NCI-H2029 (cell line): Measurements from ENCODE around the gene SERPINH1.

ENCODE experiments used
- DNase-seq: peaks from one replicate; lab custom pipeline; 2025; lab: John Stamatoyannopoulos, UW

Gene SERPINH1

GRCh38 chr11:75555079-75555811, 6.8 kb upstream of the SERPINH1 start:
- DNase-seq, result no peak

- DNase-seq, result no peak
These were observed 5.8 kb upstream of the SERPINH1 start for GRCh38 chr11:75556275-75556674.

DNA sequence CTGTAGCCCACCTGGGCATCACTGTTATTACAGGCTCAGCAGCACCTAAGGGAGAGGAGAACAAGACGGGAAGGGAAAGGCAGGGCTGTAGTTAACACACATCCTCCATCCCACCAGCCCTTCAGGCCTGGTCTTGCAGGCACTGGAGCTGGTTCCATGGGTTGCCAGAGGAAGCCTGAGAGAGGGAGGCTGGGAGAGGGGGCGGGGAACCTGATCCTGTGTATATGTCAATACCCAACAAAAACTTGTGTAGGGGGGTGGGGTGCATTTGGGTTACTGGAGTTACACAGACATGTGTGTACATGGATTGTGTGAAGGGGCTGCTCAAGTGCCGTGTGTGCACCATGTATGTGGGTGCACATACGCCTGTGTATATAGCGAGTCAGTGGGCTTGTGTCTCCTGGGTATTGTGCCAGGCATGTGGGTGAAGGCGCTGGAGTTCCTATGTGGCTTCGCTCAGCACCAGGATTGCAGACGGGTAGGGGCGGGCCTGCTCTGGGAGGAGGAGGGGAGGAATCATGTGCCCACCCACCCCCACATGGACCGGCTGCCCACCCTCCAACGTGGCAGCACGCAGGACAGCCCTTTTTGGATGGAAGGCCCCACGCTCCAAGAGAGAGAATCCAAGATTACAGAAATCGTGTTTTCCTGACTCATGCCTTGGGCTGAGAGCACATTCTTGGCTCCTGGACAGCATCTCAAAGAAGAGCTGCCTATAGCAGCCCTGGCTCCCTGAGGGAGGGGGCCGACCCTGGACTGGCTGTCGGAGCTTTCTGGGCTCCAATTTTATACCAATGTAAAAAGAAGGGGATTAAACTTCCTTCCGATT, 4.2 kb upstream of the SERPINH1 start:
- DNase-seq, result no peak

DNA sequence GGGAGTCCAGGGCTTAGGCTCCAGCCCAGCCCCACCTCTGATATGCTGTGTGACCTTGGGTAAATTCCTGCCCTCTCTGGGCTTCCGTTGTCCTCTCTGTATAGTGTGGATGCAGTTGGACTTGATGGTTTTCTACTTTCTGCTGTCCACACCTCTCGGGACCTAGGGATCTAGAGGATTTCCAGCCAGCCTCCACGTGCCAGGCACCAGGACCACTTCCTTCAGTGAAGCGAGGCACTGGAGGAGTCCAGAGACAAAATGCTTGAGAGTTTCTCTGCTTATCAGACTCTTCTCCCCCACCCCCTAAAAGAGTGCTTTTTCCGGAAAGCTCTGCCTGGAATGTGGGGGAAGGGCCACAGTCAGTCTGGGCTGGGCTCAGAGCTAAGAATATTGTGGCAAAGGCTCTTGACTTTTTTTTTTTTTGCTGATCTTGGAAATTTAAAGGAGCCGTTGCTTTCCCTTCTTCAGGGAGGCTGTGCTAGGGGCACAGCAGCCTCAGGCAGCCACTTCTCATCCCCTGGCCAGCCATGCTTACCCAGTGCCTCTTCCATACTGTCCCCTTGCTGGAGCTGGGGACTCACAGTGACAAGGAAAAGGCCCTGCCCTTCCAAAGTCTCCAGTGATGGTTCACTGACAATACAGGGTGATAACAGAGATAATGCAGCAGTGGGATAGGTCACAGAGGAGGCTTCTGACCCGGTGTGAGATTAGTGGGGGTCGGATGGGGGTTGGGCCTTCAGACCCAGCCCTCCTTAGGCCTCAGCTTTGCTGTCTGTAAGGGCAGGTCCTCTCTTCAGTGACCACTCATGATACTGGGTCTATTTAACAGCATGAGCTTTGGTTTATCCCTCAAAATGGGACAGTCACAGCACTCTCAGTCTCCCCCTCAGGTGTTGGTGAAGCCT, 2.9 kb upstream of the SERPINH1 start:
- no peak for DNase-seq

GRCh38 chr11:75560644-75561043, 1.4 kb upstream of the SERPINH1 start:
- no peak for DNase-seq

DNA sequence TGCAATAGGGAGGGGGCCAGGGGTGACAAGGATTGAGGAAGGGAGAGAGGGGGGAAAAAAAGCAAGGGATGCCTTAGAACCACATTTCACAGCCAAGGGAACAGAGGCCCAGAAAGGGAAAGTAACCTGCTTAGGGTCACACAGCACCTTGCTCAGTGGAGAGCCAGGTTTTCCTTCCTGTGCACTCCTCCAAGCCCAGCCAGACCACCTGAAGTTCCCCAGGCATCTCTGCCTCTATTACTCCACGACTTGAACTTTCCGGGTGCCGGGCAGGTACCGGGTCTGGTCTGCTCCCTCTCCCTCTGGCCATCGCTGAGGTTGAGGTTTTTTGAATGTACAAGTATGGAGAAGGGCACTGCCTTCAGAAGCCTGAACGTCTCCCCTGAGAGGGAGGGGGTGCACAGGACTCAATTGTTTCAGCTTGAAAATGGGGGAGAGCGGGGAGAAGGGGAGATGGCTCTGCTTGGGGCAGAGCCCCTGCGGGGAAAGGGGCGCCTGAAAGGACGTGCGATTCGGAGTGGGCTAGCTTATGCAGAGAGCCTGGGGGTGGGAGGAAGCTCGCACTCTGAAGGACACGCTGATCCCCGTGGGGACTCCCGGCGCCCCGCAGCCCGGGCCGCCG, 516 bp upstream of the SERPINH1 start:
- no peak for DNase-seq

DNA sequence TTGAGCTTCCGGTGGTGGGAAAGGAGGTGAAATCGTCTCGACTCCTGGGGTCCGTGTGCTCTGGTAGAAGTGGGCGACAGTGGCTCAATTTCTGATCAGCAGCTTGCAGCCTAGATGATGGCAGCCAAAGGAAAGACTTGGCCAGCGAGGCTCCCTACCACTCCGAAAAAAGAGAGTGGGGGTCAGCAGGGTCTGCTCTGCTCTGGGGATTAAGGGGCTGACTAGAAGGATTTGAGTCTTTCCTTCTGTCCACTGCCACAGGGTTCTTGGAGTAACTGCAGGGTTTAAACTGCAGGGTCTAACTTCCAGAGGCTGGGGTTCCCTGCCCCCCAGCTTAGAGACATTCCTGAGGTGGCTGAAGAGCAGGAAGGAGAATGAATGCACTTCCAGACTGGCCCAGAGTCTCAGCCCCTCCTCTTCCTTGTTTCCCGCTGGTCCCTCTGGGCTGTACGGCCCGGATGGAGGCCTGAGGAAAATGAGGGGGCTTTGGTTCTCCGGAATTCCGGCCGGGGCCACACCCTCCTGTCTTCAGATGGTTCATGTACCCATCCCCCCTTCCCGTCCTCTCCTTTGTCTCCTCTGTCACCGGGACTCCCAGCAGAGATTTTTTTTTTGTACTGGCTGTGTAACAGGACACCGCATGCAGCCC, 907 bp downstream of the SERPINH1 start:
- no peak for DNase-seq

DNA sequence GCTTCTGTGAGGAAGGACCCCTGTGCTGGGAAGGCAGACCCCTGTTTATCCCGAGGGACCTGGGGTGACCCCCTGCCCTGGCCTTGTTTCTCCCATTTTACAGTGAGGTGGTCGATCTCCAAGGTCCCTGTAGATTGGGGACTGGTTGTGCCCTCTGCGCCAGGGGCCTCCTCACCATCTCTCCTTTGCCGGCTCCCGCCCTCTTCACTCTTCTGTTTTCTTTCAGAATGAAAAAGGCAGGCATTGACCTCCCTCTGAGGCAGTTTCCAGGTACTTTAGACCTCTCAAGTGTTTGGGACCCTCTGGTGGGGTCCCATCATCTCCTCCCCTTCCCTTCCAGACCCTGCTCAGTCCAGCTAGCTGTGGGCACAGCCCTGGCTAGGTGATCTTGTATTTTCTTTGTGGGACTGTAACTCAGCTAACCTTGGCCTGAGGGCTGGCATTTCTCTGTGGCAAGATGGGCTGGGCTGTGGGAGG, 1.5 kb downstream of the SERPINH1 start:
- DNase-seq, result no peak

DNA sequence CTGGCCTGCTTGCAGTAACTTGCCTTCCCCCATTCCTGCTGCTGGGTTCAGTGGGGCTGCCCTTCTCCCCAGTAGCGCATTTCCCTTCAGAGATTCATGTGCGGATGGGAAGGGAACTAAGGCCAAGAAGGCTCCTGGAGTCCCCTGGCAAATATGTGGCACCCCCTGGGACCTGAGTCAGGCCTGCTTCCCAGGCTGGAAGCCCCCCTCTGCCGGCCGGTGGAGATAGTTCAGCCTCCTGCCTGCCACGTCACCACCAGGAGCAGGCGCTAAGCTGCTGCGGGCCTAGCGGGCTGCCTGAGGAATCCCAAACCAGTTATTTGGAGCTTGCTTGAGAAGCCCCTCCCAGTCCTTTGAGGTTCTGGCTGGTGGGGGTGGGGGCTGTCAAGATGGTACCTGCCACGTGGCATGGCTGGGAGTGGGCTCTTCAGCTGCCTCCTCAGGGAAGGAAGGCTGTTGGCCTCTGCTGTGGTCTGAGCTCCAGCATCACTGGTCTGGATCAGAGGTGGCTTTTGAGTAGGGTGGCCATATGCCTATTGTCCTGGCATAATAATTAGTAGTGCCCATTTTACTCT, 2.0 kb downstream of the SERPINH1 start:
- no peak for DNase-seq

- no peak for DNase-seq
These were observed 3.3 kb downstream of the SERPINH1 start for GRCh38 chr11:75565221-75565814.

DNA sequence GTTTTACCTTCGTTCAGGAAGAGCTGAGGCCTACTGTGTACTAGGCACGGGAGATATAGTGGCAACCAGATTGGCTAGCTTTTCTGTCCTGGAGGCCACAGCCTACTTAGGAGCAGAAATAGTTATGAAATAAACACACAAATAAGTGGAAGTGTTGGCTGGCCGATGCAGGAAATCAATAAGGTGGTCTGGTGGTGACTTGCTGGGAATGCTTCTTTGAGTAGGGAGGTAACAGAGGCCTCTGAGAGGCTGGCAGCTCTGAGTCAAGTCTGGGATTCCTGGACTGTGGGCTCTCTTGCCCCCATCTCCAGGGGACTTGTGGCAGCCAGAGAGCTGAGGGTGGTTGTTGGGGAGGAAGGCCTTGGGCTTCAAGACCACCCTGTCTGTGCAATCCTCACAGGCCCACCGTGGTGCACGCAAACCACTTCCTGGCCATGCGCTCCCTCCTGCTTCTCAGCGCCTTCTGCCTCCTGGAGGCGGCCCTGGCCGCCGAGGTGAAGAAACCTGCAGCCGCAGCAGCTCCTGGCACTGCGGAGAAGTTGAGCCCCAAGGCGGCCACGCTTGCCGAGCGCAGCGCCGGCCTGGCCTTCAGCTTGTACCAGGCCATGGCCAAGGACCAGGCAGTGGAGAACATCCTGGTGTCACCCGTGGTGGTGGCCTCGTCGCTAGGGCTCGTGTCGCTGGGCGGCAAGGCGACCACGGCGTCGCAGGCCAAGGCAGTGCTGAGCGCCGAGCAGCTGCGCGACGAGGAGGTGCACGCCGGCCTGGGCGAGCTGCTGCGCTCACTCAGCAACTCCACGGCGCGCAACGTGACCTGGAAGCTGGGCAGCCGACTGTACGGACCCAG, 4.1 kb downstream of the SERPINH1 start:
- no peak for DNase-seq

DNA sequence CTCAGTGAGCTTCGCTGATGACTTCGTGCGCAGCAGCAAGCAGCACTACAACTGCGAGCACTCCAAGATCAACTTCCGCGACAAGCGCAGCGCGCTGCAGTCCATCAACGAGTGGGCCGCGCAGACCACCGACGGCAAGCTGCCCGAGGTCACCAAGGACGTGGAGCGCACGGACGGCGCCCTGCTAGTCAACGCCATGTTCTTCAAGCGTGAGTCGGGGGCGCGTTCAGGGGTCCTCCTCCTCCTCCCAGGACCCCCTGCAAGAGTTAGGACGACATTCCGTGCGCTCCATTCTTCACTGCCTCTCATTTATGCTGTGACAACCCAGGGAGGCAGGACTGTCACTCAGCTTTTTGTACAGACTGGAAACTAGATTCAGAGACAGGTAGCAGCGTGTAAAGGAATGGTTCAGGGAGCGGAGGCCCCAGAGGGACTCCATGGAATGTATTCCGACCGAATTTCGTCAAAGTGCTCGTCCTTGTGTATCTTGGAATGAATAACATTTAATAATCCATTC, 4.8 kb downstream of the SERPINH1 start:
- no peak for DNase-seq

DNA sequence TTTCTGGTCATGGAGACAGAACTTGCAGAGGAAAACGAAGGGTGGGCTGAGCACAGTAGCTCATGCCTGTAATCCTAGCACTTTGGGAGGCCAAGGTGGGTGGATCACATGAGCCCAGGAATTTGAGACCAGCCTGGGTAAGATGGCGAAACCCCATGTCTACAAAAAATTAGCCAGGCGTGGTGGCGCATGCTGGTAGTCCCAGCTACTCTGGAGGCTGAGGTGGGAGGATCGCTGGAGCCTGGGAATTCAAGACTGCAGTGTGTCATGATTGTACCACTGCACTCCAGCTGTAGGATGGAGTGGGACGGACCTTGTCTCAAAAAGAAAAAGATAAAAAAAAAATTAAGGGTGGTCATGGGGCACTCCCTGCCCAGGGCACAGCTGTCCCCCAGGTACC, 5.9 kb downstream of the SERPINH1 start:
- no peak for DNase-seq

DNA sequence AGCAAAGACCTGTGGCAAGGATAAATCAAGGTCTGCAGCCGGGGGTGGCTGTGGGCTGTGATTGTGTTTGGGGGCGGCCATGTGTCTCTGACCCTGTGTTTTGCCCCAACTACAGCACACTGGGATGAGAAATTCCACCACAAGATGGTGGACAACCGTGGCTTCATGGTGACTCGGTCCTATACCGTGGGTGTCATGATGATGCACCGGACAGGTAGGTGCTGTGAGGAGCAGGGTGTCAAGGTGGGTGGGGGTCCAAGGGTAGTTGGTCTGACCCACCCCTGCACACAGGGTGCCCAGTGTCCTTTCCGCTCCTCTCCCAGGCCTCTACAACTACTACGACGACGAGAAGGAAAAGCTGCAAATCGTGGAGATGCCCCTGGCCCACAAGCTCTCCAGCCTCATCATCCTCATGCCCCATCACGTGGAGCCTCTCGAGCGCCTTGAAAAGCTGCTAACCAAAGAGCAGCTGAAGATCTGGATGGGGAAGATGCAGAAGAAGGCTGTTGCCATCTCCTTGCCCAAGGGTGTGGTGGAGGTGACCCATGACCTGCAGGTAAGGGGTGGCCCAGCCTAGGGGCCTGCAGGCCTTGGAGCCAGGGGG, 6.7 kb downstream of the SERPINH1 start:
- no peak for DNase-seq

- DNase-seq, result peak; percentile 62
These were observed 8.6 kb downstream of the SERPINH1 start for GRCh38 chr11:75570559-75571139.

DNA sequence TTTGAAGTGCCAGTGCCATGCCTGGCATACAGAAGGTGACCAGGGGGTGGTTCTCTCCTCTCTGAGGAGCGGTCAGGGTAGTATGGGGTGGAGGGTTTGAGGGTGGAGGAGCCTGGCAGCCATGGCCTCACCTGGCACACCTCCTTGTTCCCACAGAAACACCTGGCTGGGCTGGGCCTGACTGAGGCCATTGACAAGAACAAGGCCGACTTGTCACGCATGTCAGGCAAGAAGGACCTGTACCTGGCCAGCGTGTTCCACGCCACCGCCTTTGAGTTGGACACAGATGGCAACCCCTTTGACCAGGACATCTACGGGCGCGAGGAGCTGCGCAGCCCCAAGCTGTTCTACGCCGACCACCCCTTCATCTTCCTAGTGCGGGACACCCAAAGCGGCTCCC, 9.6 kb downstream of the SERPINH1 start:
- peak; percentile 80 for DNase-seq

GRCh38 chr11:75572744-75573143, 10.7 kb downstream of the SERPINH1 start:
- no peak for DNase-seq
